Activated T-helper 1 cell treated with Interleukin-2 at 50 U/mL for 16 hours (primary cell): ENCODE data around the gene TMTC1.
"Not testable (repeated sequence)": the region's sequence is repeated elsewhere in the genome, so short reads cannot be mapped to it uniquely, and the experiment has no call there.

Experiments used
- DNase-seq: peaks from one replicate; pipeline ENCODE4 v3.0.0-alpha.2; 2020; ENCODE audit warnings: low read depth

TMTC1 gene

DNA sequence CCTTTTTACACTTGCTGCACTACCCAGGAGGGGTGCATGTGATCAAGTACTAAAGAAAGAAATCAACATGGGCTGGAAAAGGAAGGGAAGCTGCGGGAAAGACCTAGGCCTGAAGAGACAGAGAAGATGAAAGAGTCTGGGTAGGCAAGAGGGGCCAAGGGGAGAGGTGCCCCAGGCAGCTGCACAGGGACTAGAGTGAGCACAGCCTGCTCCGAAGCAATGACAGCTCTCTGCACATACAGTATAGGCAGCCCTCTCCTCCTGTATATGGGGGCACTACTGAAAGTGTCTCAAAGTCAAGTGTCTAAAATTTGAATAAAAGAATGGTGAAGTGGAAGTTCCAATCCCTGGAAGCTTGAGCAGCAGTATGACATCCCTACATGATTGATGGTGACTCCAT is 112.0 kb downstream of the TMTC1 start:
- DNase-seq: no peak

GRCh38 chr12:29667011-29667410 is 116.7 kb downstream of the TMTC1 start:
- no peak for DNase-seq

- DNase-seq: no peak
Observed at GRCh38 chr12:29665107-29665506, 118.6 kb downstream of the TMTC1 start.

GRCh38 chr12:29662734-29663323 is 120.9 kb downstream of the TMTC1 start:
- DNase-seq: no peak

DNA sequence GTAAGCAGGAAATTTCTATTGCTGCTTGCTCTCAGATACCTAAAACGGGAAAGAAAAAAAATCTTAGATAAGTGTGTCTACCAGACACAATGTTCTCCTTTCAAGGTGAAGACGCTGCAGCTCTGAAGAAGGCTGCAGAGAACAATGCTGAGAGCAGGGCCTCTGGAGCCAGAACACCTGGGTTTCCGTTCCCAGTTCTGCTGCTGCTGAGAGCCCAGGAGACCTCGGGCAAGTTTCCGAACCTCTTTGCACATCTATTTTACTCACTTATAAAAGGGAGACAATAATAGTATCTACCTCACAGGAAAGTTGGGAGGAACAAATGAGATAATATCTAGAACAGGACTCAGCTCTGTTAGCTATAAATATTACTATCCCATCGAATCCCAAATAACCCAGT is 122.9 kb downstream of the TMTC1 start:
- DNase-seq: no peak

GRCh38 chr12:29656762-29657538 is 126.8 kb downstream of the TMTC1 start:
- no peak for DNase-seq

GRCh38 chr12:29655861-29656260 is 127.9 kb downstream of the TMTC1 start:
- no peak for DNase-seq

DNA sequence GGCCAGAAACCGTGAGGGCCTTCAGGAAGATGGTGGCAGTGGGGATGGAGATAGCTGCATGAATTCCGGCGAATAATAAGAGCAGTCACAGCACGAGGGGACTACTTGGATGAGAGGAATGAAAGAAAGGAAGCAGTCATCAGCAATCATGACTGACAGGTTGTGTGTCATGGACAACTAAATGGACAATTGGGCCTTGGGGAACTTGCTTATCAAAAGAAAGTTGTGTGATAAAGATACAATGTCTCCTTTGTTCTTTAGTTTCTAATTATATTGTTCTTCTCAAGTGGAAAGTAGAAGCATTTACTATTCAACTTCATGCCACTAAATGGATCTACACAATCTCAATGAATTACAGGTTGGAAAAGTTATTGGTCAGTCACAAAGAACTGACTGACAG is 130.5 kb downstream of the TMTC1 start:
- DNase-seq: no peak

DNA sequence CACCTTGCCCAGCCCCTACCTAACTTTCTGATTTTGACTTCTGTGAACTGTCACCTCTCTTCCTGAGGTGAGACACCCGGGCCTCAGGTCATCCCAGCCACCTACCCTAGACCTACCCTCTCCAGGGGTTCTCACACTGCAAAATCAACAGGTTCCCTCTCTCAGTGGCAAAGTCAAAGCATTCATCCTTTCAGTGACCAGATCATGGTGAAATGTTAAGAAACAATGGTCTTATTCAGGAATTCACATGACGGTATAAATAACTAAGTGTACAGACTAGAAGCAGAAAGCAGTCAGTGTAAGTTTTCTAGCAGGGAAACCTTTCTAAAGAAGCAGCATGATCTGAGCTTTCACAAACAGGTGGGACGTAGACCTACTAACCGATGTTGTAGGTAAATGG is 133.4 kb downstream of the TMTC1 start:
- DNase-seq: no peak

GRCh38 chr12:29649722-29650121 is 134.0 kb downstream of the TMTC1 start:
- no peak for DNase-seq

DNA sequence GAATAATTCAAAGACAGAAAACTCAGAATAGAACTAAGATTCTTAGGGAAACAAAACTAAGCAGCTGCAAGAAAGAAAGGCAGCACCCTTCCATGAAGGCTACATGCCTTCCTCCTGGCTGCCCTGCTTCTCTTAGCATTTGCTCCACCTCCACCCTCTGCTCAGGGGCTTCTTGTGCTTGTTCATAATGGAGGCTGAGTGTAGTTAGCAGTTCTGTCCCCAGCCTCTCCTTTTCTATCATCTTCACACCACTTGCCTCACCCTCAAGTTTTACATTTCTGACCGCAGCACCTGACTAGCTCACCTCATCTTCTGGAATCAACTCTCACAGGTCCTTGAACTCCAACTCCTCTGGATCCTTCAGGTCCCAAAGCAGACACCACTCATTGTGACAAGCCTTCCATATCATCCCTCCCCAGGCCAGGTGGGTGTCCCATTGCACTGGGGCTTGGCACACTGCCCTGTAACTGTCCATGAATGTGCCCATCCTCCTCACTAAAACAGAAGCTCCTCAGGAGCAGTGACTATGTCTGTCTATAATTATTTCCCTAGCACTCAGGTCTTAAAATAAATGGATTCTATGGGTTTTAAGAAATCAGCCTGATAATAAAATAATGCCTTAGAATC is 139.1 kb downstream of the TMTC1 start:
- DNase-seq: no peak

DNA sequence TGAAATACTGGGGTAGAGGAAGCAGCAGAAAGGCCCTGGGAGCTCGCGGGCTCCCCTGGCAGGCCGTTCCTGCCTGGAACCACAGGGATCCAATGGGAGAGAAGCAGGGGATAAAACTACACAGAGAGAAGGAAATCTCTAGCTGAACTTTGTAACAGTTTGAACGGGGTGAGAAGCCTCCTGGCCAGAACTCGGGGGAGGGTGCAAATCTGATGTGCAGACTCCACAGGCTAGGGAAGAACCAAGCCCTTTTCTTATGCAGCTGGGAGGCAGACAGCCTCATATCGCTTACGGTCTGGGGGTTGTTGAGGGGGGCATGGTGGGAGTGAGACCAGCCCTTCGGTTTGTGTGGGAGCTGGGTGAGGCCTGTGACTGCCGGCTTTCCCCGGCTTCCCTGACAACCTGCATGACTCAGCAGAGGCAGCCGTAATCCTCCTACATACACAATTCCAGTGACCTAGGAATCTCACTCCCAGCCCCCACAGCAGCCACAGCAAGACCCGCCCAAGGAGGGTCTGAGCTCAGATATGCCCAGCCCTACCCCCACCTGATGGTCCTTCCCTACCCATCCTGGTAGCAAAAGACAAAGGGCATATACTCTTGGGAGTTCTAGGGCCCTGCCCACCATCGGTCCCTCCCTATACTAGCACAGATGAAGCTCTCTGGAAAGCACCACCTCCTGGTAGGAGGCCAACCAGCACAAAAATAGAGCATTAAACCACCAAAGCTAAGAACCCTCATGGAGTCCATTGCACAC is 143.0 kb downstream of the TMTC1 start:
- no peak for DNase-seq

- no peak for DNase-seq
Observed at GRCh38 chr12:29639893-29640495, 143.7 kb downstream of the TMTC1 start.

- DNase-seq: no peak
Observed at GRCh38 chr12:29638528-29638927, 145.2 kb downstream of the TMTC1 start.

DNA sequence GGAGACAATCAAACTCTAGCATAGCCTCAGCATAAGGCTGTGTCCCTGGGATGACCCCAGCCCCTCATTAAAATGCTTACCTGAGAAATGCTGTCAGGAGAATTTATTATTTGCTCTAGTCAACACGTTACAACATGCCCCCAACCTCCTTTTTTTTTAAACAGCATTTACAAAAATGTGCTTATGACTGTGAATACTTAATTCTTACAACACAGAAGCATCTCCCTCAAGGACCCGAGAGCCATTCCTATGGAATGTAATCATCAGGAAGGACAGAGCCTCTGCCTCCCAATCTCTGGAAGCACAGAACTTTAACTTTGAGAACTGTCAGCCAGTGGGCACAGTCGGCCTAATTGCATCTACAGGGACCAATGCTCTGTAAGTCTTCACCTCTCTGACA is 149.7 kb downstream of the TMTC1 start:
- no peak for DNase-seq

- DNase-seq: not testable (repeated sequence)
Observed at GRCh38 chr12:29630164-29630563, 153.6 kb downstream of the TMTC1 start.

- DNase-seq: no peak
Observed at GRCh38 chr12:29627221-29627620, 156.5 kb downstream of the TMTC1 start.

- no peak for DNase-seq
Observed at GRCh38 chr12:29625359-29625953, 158.3 kb downstream of the TMTC1 start.

DNA sequence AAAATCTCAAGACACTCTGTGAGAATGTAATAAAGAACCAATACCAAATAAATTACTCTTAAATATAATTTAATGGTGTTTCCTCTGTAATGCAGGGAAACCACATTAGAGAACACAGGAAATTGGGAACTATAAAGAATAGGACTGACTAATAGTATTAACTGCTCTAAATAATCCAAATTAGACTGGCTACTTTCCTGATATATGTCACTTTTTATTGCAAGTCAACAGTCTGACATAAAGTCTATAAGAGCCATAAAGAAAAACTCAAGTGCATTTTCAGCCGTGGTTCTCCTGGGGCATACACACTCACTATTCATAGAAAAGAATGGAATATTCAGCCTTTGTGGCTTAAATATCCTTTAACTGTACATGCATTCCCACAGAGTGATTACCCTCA is 161.5 kb downstream of the TMTC1 start:
- DNase-seq: no peak

GRCh38 chr12:29620030-29620429 is 163.7 kb downstream of the TMTC1 start:
- no peak for DNase-seq

- no peak for DNase-seq
Observed at GRCh38 chr12:29617407-29617803, 166.3 kb downstream of the TMTC1 start.
